ENCODE data around the gene RBMX.
A peak's percentile ranks its signal among the peaks of the same experiment; 100 is the strongest.
"Not testable (repeated sequence)": the region's sequence is repeated elsewhere in the genome, so short reads cannot be mapped to it uniquely, and the experiment has no call there.

The RBMX gene

DNA sequence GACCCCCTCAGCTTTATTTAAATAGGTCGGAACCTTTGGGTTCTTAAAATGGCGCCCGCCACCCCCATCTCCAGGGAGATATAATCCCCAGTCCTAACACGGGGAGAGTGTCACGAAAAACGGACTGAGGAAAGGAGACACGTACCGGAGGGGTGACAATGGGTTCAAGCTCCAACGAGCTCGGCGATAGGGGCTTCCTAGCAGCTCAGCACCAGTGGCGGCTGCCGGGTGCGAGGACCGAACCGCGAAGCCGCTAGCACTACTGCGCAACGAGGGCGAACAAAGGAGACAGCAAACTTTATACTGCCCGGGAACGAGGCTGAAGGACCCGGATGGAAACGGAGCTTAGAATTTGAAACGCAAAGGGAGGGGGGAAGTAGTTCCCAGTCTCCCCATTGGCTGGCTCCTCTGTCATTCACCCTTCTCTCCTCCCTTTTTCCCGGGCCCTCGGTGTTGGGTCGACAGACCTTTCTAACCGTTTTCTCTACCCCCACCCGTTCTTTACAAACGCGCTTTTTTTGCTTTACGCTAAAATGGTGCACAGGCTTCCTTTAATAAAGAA is at the start of gene RBMX:
Gene RBMX (minus strand): TSS at position 274 of the 562 bp plus-strand sequence. CDS start 1,298 bp downstream, outside the sequence.
- no peaks in the 10 kb centered on the region for H3K4me1 ChIP-seq (ENCODE audit: control insufficient read depth, insufficient read depth, low read length, unreplicated experiment)
- peaks cover 43% of the 10 kb centered on the region for H3K79me2 ChIP-seq (ENCODE audit: control insufficient read depth, insufficient read depth, low read length, unreplicated experiment)
- peak within 1 kb of the TSS; percentile 75 for H2AFZ ChIP-seq (ENCODE audit: low read length, unreplicated experiment)
- peak within 1 kb of the TSS; percentile 71 for H3K27ac ChIP-seq (ENCODE audit: low read depth, low read length)
- peak within 1 kb of the TSS; percentile 88 for H3K4me3 ChIP-seq (ENCODE audit: low read depth, low read length)
- no peaks in the 10 kb centered on the region for H3K27me3 ChIP-seq (ENCODE audit: insufficient read depth, low read length)
- H3K36me3 ChIP-seq (ENCODE audit: insufficient read depth, low read length) = 0 out of 2 replicates have a peak, but pooled peaks cover 3% of the 10 kb centered on the region

DNA sequence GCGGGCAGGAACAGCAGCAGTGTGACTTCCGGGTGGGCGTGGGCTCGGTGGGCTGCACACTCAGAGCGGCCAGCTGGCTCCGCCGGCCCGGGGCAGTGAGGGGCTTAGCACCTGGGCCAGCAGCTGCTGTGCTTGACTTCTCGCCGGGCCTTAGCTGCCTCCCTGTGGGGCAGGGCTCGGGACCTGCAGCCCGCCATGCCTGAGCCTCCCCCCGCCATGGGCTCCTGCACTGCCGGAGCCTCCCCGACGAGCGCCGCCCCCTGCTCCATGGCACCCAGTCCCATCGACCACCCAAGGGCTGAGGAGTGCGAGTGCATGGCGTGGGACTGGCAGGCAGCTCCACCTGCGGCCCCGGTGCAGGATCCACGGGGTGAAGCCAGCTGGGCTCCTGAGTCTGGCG is 40.9 kb upstream of the RBMX start:
- H3K27ac ChIP-seq (ENCODE audit: low read depth, low read length); H3K27me3 ChIP-seq (ENCODE audit: insufficient read depth, low read length); H3K4me1 ChIP-seq (ENCODE audit: control insufficient read depth, insufficient read depth, low read length, unreplicated experiment); H3K36me3 ChIP-seq (ENCODE audit: insufficient read depth, low read length); H3K79me2 ChIP-seq (ENCODE audit: control insufficient read depth, insufficient read depth, low read length, unreplicated experiment); H3K4me3 ChIP-seq (ENCODE audit: low read depth, low read length); H2AFZ ChIP-seq (ENCODE audit: low read length, unreplicated experiment): not testable (repeated sequence)

DNA sequence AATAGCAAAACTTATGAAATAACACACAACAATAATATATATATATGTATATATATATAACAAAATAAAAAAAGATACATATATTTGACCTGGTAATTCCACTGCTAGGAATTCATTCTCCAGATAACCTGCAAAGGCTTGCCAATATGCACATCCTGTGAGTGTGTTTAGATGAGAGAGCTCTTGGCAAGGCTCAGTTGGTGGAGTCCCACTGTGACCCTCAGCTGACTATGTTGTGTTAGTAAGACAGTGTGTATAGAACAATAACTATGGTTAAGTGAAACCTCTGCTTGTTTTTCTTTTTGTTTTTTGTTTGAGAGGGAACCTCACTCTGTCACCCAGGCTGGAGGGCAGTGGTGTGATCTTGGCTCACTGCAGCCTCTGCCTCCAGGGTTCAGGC is 39.5 kb upstream of the RBMX start:
- Histone ChIP-seq H3K27ac (ENCODE audit: low read depth, low read length) (no peak overlapping the region), H3K4me3 (ENCODE audit: low read depth, low read length) (no peak overlapping the region), H3K36me3 (ENCODE audit: insufficient read depth, low read length) (no peaks in the 10 kb centered on the region), H3K4me1 (ENCODE audit: control insufficient read depth, insufficient read depth, low read length, unreplicated experiment) (no peaks in the 10 kb centered on the region), H2AFZ (ENCODE audit: low read length, unreplicated experiment) (no peak overlapping the region), H3K79me2 (ENCODE audit: control insufficient read depth, insufficient read depth, low read length, unreplicated experiment) (no peaks in the 10 kb centered on the region), H3K27me3 (ENCODE audit: insufficient read depth, low read length) (no peaks in the 10 kb centered on the region)

DNA sequence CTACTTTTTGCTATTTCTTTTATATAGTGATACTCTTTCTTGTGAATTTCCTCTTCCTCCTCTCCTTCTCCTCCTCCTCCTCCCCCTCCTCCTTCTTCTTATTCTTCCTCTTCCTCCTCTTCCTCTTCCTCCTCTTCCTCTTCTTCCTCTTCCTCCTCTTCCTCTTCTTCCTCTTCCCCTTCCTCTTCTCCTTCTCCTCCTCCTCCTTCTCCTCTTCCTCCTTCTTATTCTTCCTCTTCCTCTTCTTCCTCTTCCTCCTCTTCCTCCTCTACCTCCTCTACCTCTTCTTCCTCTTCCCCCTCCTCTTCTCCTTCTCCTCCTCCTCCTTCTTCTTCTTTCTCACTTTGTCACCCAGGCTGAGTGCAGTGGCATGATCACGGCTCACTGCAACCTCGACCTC is 36.3 kb upstream of the RBMX start:
- H3K27me3 ChIP-seq (ENCODE audit: insufficient read depth, low read length) = no peaks in the 10 kb centered on the region

DNA sequence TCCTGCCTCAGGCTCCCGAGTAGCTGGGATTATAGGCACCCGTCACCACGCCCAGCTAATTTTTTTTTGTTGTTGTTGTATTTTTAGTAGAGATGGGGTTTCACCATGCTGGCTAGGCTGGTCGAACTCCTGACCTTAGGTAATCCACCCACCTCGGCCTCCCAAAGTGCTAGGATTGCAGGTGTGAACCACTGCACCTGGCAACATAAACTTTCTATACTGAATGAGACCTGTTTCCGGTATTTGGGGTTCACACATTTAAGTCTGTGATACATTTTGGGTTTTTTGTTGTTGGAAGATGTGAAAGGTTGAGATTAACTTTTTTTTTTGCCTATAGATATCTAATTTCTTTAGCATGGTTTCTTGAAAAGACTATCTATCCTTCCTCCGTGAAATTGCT is 31.1 kb upstream of the RBMX start:
- H3K27ac ChIP-seq (ENCODE audit: low read depth, low read length); H3K36me3 ChIP-seq (ENCODE audit: insufficient read depth, low read length); H3K27me3 ChIP-seq (ENCODE audit: insufficient read depth, low read length); H3K4me1 ChIP-seq (ENCODE audit: control insufficient read depth, insufficient read depth, low read length, unreplicated experiment); H3K79me2 ChIP-seq (ENCODE audit: control insufficient read depth, insufficient read depth, low read length, unreplicated experiment); H2AFZ ChIP-seq (ENCODE audit: low read length, unreplicated experiment): not testable (repeated sequence)
- peak overlapping the region; percentile 94 for H3K4me3 ChIP-seq (ENCODE audit: low read depth, low read length)

More for the DNA sequence above, 36.3 kb upstream of the RBMX start:
- Histone ChIP-seq H3K4me1 (ENCODE audit: control insufficient read depth, insufficient read depth, low read length, unreplicated experiment) (no peaks in the 10 kb centered on the region), H3K27ac (ENCODE audit: low read depth, low read length) (no peak overlapping the region), H3K4me3 (ENCODE audit: low read depth, low read length) (no peak overlapping the region), H3K79me2 (ENCODE audit: control insufficient read depth, insufficient read depth, low read length, unreplicated experiment) (no peaks in the 10 kb centered on the region), H2AFZ (ENCODE audit: low read length, unreplicated experiment) (no peak overlapping the region), H3K36me3 (ENCODE audit: insufficient read depth, low read length) (no peaks in the 10 kb centered on the region)

DNA sequence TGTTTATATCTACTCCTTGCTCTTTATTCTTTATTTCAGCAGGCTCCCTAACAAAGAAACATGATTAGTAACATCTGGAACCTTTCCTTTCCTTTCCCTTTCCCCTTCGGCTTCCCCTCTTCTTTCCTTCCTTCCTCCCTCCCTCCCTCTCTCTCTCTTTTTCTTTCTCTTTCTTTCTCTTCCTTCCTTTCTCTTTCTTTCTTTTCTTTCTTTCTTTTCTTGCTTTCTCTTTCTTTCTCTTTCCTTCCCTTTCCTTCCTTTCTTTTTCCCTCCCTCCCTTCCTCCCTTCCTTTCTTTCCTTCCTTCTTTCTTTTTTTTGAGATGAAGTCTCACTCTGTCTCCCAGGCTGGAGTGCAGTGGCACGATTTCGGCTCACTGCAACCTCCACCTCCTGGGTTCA is 30.7 kb upstream of the RBMX start:
- Histone ChIP-seq H3K36me3 (ENCODE audit: insufficient read depth, low read length) (no peaks in the 10 kb centered on the region), H3K4me3 (ENCODE audit: low read depth, low read length) (peak overlapping the region; percentile 94), H2AFZ (ENCODE audit: low read length, unreplicated experiment) (peak overlapping the region; percentile 38), H3K4me1 (ENCODE audit: control insufficient read depth, insufficient read depth, low read length, unreplicated experiment) (no peaks in the 10 kb centered on the region), H3K79me2 (ENCODE audit: control insufficient read depth, insufficient read depth, low read length, unreplicated experiment) (no peaks in the 10 kb centered on the region), H3K27me3 (ENCODE audit: insufficient read depth, low read length) (no peaks in the 10 kb centered on the region), H3K27ac (ENCODE audit: low read depth, low read length) (no peak overlapping the region)

DNA sequence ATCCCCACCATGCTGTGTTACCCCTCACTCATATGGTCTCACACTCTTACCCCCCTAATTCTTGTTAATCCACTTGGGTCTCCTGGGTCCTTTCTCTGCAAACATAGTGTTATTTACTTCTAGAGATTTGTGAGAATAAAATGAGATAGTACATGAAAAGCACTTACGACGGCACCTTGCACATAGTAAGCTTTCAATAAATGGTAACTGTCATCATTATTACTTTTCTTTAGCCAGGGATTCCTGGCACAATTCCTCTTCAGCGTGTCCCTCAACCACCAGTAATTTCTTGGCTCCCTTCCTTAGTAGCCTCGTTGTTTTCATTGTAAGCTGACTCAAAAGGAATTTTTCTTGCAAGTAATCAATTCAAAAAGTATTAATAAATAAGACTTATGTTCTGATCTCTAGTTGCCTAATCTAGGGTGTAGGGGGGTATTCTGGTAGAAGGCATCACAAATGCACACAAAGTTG is 30.1 kb upstream of the RBMX start:
- H2AFZ ChIP-seq (ENCODE audit: low read length, unreplicated experiment) = peak overlapping the region; percentile 83
- no peaks in the 10 kb centered on the region for H3K36me3 ChIP-seq (ENCODE audit: insufficient read depth, low read length)
- H3K27ac ChIP-seq (ENCODE audit: low read depth, low read length) = peak overlapping the region; percentile 71
- no peaks in the 10 kb centered on the region for H3K27me3 ChIP-seq (ENCODE audit: insufficient read depth, low read length)
- peak overlapping the region; percentile 94 for H3K4me3 ChIP-seq (ENCODE audit: low read depth, low read length)
- no peaks in the 10 kb centered on the region for H3K4me1 ChIP-seq (ENCODE audit: control insufficient read depth, insufficient read depth, low read length, unreplicated experiment)
- no peaks in the 10 kb centered on the region for H3K79me2 ChIP-seq (ENCODE audit: control insufficient read depth, insufficient read depth, low read length, unreplicated experiment)

DNA sequence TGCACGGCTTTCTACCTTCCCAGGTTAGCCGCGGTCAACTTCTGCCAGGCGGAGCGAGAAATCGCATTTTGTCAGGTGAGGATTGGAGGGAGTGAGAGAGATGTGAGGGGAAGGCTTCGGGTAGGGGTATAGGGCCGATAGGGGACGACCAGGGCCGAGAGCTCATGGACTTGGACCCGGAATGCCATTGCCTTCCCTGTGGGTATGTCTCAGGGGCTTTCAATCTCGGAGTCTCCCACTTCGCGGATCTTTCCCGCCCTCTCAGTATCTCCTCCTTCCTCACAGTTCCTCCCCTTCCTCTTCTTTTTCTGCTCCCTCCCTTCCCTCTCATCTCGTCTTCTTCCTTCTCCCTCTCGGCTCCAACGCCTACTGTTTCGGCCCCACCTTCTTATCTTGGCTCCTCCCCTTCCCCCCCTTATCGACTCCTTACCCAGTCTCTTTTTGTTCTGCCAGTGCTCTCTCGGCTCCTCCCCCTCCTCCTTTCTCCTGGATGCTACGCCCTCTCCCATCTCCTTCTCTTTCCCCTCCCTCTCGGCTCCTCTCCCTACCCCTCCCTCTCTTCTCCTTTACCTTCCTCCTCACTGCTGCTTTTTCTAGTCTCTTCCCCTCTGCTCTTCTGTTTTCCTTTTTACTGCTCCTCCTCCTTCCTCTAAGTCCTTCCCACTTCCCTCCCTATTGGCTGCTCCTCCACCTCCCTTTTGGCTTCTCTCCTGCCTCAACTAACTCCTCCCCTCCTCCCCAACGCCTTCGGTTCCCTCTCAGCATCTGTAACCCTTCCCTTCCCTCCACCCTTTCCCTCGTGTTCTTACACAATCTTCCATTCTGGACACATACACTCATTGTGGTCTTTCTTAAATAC is 29.4 kb upstream of the RBMX start:
- Histone ChIP-seq H3K36me3 (ENCODE audit: insufficient read depth, low read length) (no peaks in the 10 kb centered on the region), H3K4me1 (ENCODE audit: control insufficient read depth, insufficient read depth, low read length, unreplicated experiment) (no peaks in the 10 kb centered on the region), H3K4me3 (ENCODE audit: low read depth, low read length) (peak overlapping the region; percentile 94), H3K27ac (ENCODE audit: low read depth, low read length) (peak overlapping the region; percentile 71), H2AFZ (ENCODE audit: low read length, unreplicated experiment) (peak overlapping the region; percentile 85), H3K27me3 (ENCODE audit: insufficient read depth, low read length) (no peaks in the 10 kb centered on the region), H3K79me2 (ENCODE audit: control insufficient read depth, insufficient read depth, low read length, unreplicated experiment) (no peaks in the 10 kb centered on the region)

DNA sequence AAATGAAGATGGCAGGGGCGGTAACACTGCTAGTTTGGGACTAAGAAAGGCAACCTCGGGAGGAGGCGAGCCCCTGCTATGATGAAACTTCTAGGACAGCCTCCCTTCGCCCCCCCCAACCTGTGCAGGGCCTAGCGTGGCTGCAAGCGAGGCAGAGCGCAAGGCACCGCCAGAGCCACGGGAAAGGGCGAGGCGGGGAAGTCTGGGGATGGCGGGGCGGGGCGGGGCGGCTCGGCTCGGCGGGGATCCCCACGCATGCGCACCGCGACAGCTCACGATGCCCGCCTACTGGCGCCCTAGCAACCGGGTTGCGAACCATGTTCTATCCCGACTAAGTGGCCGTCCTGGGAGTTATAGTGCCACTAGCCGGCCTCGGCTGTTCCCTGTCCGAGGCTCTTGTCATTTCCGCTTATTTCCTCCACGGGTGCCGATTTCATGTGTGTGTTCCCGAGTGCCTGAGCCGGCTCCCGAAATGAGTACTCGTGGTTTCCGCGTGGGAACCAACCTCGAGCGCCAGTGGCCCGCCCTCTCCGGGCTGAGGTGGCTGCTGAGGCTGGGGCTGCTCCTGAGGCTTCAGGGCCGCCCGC is 28.7 kb upstream of the RBMX start:
- no peaks in the 10 kb centered on the region for H3K36me3 ChIP-seq (ENCODE audit: insufficient read depth, low read length)
- peak overlapping the region; percentile 71 for H3K27ac ChIP-seq (ENCODE audit: low read depth, low read length)
- H3K27me3 ChIP-seq (ENCODE audit: insufficient read depth, low read length) = no peaks in the 10 kb centered on the region
- peak overlapping the region; percentile 94 for H3K4me3 ChIP-seq (ENCODE audit: low read depth, low read length)
- no peaks in the 10 kb centered on the region for H3K79me2 ChIP-seq (ENCODE audit: control insufficient read depth, insufficient read depth, low read length, unreplicated experiment)
- H3K4me1 ChIP-seq (ENCODE audit: control insufficient read depth, insufficient read depth, low read length, unreplicated experiment) = no peaks in the 10 kb centered on the region
- H2AFZ ChIP-seq (ENCODE audit: low read length, unreplicated experiment) = peak overlapping the region; percentile 85

DNA sequence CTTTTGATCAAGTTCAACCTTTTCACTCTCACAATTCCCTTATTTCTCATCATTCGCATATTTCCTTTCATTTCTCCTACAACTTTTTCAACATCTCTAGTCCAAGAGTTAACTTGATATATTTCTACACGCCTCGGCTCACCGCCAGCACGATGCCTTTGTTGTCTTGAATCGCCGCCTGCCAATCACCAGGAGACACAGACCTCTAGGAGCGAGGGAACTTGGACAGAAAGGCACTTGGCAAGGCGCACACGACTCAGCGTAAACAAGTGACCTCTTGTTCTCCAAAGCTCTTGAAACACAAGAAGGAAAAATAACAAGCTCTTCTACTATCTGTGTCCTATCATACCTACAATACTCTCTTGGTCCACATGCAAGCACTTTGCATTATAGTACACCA is 27.1 kb upstream of the RBMX start:
- Histone ChIP-seq H3K4me1 (ENCODE audit: control insufficient read depth, insufficient read depth, low read length, unreplicated experiment) (no peaks in the 10 kb centered on the region), H2AFZ (ENCODE audit: low read length, unreplicated experiment) (no peak overlapping the region), H3K27me3 (ENCODE audit: insufficient read depth, low read length) (no peaks in the 10 kb centered on the region), H3K36me3 (ENCODE audit: insufficient read depth, low read length) (no peaks in the 10 kb centered on the region), H3K27ac (ENCODE audit: low read depth, low read length) (no peak overlapping the region), H3K79me2 (ENCODE audit: control insufficient read depth, insufficient read depth, low read length, unreplicated experiment) (no peaks in the 10 kb centered on the region), H3K4me3 (ENCODE audit: low read depth, low read length) (no peak overlapping the region)

All from ACC112 (cell line).